GM21367 (cell line): Measurements from ENCODE around the gene ZNF655.

ENCODE experiments used
- ATAC-seq: cut with Tn5 transposase; IDR thresholded peaks from one replicate; pipeline ENCODE4 v1.9.1; 2021; ENCODE audit not compliant: unreplicated experiment

The ZNF655 gene

DNA sequence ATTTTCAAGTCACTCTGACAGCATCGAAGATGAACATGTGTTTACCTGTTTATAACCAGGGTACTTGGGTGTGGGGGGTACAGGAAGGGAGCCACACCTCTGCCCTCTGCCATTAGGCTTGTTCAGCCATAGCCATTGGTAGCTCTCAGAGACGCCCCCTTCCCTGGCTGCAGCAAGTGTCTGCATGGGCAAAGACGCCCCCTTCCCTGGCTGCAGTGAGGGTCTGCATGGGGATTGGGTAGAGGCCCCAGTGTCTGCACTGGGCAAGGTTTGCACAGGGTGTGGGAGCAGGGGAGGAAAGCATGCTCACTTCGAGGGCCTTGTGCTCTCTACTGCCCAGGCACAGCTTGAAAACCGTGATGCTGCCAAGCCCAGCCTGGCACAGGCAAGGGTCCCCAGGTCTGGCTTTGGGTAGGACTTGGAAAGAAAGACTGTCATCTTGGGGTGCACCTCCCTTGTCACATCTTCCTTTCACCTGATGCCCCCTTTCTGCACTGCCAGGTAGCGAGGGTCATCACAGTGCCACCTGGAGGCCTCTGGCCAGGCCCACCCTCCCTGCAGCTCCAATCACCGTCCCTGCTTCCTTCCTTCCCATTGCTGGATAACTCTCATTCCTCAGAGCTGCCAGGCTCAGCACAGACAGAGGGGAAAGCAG, 43.3 kb downstream of the ZNF655 start:
- no peak for ATAC-seq

DNA sequence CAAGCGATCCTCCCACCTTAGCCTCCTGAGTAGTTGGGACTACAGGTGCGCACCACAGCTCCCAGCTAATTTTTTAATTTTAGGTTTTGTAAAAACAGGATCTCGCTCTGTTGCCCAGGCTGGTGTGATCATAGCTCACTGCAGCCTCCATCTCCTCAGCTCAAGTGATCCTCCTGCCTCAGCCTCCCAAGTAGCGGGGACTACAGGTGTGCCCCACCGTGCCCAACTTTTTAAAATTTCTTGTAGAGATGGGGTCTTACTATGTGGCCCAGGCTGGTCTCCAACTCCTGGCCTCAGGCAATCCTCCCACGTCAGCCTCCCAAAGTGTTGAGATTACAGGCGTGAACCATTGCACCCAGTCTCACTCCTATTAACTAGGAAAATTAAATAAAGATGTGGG, 47.1 kb downstream of the ZNF655 start:
- no peak for ATAC-seq

DNA sequence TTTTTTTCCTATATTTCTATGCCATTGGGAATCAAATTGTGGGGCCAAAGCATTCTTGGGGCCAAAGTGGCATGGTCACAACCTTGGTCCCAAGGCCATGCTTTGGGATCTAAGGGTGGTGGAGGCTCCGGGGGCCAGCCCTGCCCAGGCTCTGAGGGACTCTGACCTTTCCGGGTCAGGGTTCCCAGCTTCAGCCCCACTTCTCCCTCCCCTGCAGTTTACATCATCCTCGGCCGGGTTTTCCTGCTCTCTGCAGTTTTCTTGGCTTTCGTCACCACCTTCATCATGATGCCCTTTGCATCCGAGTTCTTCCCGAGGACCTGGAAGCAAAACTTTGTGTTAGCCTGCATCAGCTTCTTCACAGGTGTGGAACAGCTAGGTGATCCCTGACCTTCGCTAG, 48.1 kb downstream of the ZNF655 start:
- no peak for ATAC-seq

DNA sequence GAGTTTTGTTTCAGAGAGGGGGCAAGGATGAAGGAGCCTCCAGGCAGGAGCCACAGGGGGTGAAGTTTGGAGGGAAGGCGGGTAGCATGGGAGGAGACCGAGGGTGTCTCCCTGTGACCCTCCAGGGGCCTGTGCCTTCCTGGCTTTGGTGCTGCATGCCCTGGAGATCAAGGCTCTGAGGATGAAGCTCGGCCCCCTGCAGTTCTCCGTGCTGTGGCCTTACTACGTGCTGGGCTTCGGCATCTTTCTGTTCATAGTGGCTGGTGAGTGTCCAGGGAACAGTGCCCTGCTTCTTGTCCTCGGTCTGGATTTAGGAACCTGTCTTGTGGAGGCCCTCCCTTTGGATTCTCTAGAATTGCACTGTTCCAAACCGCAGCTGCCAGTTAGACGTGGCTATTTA, 49.1 kb downstream of the ZNF655 start:
- ATAC-seq, result no peak

DNA sequence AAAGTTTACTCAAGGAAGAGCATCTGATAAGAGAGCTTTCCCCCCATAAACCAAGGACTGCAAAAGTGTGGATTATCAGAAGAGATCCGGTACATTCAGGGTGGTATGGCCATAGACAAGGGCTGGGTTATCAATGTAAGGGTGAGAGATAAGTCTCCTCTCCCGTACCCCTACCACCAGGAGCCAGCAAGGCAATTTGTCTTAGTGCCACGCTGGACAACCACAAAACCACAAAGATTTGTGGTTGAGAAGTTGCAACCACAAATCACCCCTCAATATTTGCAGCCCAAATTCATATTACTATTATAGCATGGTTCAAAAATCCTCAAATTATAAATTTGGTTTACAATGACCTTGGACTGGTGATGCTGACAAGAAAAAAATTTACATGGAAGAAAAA, 56.1 kb downstream of the ZNF655 start:
- no peak for ATAC-seq

DNA sequence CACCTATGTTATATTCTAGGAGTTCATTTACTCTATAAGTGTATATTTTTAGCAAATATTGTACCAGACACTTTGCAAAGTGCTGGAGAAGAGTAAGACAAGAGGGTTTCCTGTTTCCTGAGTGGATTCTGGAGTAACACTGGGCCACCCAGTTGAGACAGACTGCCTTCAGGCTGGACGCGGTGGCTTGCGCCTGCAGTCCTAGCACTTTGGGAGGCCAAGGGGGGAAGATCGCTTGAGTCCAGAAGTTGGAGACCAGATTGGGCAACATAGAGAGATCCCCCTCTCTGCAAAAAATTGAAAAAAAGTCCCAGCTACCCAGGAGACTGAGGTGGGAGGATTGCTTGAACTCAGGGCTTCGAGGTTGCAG, 57.5 kb downstream of the ZNF655 start:
- no peak for ATAC-seq

DNA sequence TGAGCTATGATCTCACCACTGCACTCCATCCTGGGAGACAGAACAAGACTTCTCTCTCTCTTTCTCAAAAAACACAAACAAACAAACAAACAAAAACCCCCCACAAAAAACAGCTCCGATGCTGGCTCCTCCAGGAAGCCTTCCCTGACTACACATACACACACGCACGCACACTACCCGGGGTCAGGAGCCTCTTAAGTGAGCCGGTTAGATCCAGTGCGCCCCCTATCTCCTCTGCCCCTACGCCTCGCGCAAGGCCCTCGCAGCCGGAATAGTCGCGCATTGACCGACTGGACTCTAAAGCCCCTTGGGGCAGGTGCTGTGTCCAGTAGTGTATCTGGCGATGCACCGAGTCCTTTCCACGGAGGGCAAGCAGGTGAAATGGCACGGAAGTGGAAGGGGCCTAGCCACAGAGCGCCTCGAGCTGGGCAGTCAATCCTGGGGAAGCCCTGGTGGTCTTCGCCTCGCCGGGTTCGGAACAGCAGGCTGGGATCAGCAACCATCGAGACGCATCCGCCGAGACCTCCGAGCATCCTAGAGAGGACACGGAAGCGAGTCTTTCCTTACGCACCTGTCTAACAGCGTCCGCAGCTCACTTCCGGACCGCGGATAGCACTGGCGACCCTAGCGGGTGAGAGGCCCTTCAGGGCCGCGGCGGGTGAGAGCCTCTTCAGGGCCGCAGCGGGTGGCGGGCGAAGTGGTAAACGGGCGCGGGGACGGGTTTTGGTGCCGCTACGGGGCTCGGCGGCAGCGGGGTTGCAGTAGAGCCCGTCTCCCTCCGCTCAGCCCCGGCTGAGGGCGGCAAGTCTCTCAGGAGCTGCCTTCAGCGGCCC, 58.1 kb downstream of the ZNF655 start, which contains the start of gene ZSCAN25:
Gene ZSCAN25, plus strand, starts transcription at position 588 of the 833 bp plus-strand sequence. CDS start 2,661 bp downstream, outside the sequence.
- ATAC-seq, result peak; percentile 80

DNA sequence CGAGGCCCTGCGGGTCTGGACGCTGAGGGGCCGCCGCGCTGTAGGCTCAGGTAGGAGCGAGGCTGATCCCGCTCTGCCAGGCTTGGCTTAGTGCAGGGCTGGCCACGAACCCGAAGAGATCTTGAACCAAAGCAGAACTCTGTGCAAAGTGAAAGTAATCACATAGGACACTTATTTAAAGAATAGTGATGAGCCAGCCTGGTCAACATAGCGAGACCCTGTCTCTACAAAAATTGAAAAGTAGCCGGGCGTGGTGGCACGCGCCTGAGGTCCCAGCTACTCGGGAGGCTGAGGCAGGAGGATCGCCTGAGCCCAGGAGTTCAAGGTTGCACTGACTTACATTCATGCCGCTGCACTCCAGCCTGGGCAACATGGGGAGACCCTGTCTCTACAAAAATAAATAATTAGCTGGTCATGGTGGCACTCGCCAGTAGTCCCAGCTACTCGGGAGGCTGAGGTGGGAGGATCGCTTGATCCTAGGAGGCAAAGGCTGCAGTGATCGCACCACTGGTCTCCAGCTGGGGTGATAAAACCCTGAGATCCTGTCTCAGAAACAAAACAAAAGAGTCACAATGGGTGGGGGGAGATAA, 58.8 kb downstream of the ZNF655 start:
- no peak for ATAC-seq

DNA sequence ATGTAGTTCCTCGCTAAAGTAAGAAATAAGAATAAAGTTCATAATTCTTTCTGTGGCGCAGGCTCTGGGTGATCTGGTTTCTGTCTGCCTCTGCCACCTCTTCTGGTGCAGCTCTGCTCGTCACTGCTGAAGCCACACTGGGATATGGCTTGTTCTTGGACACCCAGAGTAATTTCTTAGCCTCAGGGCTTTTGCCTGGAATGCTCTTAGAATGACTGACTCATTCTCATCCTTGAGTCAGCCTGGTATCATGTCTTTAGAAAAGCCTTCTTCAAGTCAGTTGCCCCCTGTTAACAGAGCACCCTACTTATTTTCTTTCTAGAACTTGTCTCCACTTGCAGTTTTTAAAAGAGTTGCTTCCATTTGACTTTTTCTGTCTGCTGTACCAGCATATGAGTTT, 60.3 kb downstream of the ZNF655 start:
- no peak for ATAC-seq

DNA sequence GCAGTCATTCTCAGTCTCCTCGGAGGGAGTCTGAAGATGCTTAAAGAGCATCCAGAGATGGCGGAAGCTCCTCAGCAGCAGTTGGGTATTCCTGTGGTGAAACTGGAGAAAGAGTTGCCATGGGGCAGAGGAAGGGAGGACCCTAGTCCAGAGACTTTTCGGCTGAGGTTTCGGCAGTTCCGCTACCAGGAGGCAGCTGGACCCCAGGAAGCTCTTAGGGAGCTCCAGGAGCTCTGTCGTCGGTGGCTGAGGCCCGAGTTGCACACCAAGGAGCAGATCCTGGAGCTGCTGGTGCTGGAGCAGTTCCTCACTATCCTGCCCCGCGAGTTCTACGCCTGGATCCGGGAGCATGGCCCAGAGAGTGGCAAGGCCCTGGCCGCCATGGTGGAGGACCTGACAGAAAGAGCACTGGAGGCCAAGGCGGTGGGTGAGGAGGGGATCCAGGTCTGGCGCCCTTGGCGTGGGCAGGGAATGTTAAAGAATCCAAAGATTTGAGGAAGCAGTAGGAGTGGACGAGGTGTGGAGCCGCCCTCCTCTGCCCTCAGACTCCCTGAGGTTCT, 61.2 kb downstream of the ZNF655 start:
- no peak for ATAC-seq

DNA sequence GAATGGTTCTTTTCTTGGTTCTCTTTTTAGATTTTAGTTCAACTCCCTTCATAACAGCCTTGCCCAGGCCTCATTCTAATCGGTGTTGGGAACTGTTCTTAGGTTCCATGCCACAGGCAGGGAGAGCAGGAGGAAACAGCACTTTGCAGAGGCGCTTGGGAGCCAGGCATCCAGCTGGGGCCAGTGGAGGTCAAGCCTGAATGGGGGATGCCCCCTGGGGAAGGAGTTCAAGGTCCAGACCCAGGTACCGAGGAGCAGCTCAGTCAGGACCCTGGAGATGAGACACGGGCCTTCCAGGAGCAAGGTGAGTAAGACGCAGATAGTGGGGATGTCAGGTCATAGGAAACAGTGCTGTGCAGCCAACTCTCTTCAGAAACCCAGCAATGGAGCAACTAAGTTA, 62.8 kb downstream of the ZNF655 start:
- no peak for ATAC-seq

DNA sequence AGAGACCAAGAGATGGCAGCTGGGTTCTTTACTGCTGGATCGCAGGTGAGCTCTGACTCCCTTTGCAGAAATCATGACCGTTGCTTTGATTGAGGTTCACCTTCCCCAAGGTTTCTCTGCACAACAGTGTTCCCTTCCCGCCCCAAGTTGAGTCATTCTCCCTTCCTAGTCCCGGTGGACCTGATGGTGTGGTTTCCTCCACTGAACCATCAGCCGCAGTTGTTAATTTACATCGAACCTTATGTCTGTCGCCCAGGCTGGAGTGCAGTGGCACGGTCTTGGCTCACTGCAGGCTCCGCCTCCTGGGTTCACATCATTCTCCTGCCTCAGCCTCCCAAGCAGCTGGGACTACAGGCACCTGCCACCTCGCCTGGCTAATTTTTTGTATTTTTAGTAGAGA, 64.2 kb downstream of the ZNF655 start:
- ATAC-seq, result no peak

DNA sequence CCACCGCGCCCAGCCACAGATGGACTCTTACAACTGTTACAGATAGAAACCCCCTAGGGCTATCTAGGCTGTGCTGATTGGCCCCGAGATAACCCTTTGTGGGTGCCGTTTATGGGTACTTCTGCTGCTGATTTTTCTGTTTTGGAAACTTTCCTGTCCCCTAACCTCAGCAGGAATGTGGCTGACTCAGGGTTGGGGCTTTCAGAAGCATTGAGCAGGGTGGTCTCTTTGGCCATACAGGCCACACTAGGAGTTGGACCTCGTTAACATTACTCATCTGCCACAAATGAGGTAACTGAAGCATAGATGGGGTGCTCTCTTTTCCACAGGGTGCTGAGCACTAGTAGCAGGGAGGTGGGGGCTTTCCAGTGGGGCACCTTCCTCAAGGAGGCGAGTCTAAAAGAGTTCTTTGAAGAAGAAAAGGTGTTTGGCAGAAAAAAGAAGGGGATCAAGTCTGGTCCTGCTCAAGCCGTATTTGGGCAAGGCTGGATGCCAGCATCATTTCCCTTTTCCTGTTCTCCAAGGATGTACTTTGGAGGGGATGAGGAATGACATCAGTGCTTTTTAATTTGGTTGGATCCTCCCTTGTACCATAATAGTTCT, 64.8 kb downstream of the ZNF655 start:
- ATAC-seq, result no peak

DNA sequence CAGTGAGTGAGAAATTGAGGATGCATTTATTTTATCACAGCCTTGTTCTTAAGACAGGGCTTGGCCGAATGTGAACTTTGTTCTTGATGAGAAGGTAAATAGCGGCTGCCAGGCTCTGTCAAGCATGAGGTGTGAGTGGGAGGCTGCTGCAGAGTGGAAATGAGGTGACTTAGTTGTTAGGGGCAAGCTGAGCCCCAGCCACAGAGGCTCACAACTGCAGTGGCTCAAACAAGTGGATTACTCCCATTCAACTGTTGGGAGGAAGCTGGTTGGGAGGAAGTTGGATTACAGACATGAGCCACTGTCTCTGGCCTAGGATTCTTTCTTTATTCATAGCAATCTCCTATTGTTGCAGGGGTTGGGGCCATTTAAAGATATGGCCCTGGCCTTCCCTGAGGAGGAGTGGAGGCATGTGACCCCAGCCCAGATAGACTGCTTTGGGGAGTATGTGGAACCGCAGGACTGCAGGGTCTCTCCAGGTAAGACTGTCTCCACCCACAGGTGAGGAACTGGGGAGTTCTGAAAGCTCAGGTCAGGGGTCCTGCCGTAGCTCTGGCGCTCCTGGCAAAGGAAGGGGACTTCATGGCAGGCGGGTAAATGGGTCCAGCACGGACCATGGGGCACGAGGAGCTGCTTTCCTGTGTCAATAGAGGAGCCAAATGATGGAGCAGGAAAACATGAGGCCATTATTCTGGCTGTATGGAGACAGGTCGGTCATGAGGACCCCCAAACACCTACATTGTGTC, 65.4 kb downstream of the ZNF655 start:
- ATAC-seq, result no peak

DNA sequence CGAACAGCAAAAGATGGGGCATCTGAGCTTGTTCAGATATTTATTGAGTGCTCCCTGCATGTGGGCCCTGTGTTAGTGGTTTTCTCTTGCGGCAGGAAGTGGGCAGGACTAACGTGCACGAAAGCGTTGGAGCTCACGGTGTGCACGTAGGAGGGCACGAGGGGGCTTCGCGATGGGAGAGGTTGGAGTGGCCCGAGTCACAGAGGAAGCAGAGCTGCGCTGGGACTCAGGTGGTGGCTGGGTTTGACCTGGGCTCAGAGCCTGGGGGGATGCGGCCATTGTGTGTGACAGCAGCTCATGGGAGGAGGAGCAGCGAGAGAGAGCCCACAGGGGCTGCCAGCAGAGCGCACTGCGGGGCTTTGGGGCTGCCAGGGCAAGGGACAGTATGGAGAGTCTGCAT, 66.0 kb downstream of the ZNF655 start:
- no peak for ATAC-seq

DNA sequence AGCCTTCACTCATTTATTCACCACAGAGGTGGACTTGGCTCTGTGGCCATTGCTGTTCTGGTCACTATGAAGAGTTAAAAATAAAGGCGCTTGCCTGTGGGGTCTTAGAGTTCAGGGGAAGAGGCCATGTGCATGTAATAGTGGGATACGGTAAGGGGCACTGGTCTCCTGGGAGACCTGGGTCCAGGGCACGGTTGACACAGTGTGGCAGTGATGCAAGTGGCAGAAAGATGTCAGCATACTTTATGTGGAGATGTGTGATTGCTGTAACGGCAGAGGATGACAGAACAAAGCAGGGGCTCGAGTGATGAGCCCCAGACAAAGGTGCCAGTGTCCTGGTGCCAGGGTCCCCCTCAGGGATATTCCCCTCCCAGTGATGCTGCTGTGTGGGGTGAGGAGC, 66.9 kb downstream of the ZNF655 start:
- no peak for ATAC-seq

DNA sequence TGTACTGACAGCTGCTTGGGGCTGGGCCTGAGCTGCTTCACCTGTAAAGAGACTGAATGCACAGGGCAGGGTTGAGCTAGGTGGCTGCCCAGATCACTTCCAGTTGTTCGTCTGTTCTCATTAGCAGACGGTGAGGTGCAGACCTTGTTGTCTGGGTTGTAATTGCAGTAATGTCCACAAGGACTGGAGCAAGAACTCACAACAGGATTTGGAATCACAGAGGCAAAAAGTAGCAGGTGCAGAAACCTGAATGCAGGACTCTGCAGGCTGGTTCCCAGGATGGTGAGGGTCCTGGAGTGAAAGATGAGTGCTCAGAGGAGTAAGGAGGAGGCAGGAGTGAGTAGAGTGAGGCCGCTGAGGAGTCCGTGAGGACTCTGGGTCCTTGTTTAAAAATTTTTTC, 67.5 kb downstream of the ZNF655 start:
- no peak for ATAC-seq
